Panc1 (cell line): ENCODE data around the gene KCNQ4.
A peak's percentile ranks its signal among the peaks of the same experiment; 100 is the strongest.

ENCODE experiments used
- TF ChIP-seq, protein P1 (sequence below): fragments of 450-650 bp; IDR thresholded peaks from 2 replicates; pipeline ENCODE4 v1.5.1; 2017; ENCODE audit warnings: mild to moderate bottlenecking
- TF ChIP-seq, protein P2 (sequence below), 2 experiments: IDR thresholded peaks; 2 replicates each; pipeline ENCODE4 v1.6.1; 2011 to 2012; ENCODE audit warnings: low read depth in 2 of 2, control low read depth in 1 of 2, low read length in 1 of 2, mild to moderate bottlenecking in 1 of 2, moderate library complexity in 1 of 2; ENCODE audit not compliant: insufficient read depth in 1 of 2

DNA sequence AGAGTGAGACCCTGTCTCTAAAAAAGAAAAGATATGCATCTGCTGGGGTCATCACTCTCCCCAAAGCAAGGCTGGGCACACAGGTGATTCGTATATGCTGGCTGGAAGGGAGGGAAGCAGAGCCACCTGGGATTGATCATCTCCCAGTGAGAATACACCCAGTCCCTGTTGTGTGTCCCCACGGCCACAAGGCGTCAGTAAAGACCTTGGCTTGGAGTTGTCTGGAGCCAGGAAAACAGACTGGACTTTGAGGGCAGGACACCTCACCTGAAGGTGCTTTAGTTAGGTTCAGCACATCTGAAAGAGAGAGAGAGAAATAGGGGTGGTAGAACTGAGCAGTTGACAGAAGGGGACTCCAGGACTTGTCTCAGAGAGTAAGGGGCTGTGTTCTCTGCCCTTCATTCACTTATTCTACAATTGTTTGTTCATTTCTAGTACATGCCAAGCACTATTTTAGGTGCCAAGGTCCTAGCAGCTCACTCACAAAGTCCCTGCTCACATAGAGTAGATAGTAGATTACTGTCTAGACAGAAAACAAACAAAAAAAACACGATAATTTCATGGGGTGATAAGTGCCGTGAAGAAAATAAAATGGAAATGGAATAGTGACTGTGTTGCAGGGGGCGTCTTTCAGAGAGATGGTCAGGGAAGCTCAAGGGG is 65.1 kb downstream of the KCNQ4 start:
- TF ChIP-seq, protein P1, sequence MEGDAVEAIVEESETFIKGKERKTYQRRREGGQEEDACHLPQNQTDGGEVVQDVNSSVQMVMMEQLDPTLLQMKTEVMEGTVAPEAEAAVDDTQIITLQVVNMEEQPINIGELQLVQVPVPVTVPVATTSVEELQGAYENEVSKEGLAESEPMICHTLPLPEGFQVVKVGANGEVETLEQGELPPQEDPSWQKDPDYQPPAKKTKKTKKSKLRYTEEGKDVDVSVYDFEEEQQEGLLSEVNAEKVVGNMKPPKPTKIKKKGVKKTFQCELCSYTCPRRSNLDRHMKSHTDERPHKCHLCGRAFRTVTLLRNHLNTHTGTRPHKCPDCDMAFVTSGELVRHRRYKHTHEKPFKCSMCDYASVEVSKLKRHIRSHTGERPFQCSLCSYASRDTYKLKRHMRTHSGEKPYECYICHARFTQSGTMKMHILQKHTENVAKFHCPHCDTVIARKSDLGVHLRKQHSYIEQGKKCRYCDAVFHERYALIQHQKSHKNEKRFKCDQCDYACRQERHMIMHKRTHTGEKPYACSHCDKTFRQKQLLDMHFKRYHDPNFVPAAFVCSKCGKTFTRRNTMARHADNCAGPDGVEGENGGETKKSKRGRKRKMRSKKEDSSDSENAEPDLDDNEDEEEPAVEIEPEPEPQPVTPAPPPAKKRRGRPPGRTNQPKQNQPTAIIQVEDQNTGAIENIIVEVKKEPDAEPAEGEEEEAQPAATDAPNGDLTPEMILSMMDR: peak; percentile 96
- TF ChIP-seq, protein P2, sequence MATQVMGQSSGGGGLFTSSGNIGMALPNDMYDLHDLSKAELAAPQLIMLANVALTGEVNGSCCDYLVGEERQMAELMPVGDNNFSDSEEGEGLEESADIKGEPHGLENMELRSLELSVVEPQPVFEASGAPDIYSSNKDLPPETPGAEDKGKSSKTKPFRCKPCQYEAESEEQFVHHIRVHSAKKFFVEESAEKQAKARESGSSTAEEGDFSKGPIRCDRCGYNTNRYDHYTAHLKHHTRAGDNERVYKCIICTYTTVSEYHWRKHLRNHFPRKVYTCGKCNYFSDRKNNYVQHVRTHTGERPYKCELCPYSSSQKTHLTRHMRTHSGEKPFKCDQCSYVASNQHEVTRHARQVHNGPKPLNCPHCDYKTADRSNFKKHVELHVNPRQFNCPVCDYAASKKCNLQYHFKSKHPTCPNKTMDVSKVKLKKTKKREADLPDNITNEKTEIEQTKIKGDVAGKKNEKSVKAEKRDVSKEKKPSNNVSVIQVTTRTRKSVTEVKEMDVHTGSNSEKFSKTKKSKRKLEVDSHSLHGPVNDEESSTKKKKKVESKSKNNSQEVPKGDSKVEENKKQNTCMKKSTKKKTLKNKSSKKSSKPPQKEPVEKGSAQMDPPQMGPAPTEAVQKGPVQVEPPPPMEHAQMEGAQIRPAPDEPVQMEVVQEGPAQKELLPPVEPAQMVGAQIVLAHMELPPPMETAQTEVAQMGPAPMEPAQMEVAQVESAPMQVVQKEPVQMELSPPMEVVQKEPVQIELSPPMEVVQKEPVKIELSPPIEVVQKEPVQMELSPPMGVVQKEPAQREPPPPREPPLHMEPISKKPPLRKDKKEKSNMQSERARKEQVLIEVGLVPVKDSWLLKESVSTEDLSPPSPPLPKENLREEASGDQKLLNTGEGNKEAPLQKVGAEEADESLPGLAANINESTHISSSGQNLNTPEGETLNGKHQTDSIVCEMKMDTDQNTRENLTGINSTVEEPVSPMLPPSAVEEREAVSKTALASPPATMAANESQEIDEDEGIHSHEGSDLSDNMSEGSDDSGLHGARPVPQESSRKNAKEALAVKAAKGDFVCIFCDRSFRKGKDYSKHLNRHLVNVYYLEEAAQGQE (IDR thresholded peaks at IDR 0.05; ENCODE audit: insufficient read depth in 1 of 2, low read depth in 2 of 2, low read length in 1 of 2): 0 out of 4 replicates have a peak, but pooled peaks of 1 of the 2 experiments have one; percentile 17
